MV-4-11 (cell line): ENCODE measurements around the gene ABLIM2.
A peak's percentile ranks its signal among the peaks of the same experiment; 100 is the strongest.

Experiments
- DNase-seq: peaks from one replicate; lab custom pipeline; 2025; lab: John Stamatoyannopoulos, UW

The ABLIM2 gene

GRCh38 chr4:8069102-8069752 lies 89.4 kb downstream of the ABLIM2 start:
- DNase-seq: no peak

- no peak for DNase-seq
These were observed 90.4 kb downstream of the ABLIM2 start for GRCh38 chr4:8067945-8068896.

- DNase-seq: no peak
These were observed 91.2 kb downstream of the ABLIM2 start for GRCh38 chr4:8067274-8067936.

- no peak for DNase-seq
These were observed 92.2 kb downstream of the ABLIM2 start for GRCh38 chr4:8066336-8066931.

GRCh38 chr4:8063974-8064563 lies 94.5 kb downstream of the ABLIM2 start:
- no peak for DNase-seq

- DNase-seq: no peak
These were observed 97.0 kb downstream of the ABLIM2 start for GRCh38 chr4:8061573-8061972.

GRCh38 chr4:8061145-8061544 lies 97.5 kb downstream of the ABLIM2 start:
- no peak for DNase-seq

- DNase-seq: no peak
These were observed 98.0 kb downstream of the ABLIM2 start for GRCh38 chr4:8060632-8061031.

- DNase-seq: no peak
These were observed 100.6 kb downstream of the ABLIM2 start for GRCh38 chr4:8058031-8058479.

GRCh38 chr4:8055206-8055605 lies 103.4 kb downstream of the ABLIM2 start:
- DNase-seq: no peak

- DNase-seq: no peak
These were observed 104.7 kb downstream of the ABLIM2 start for GRCh38 chr4:8053688-8054449.

- DNase-seq: no peak
These were observed 106.4 kb downstream of the ABLIM2 start for GRCh38 chr4:8052160-8052691.

GRCh38 chr4:8051644-8052043 lies 107.0 kb downstream of the ABLIM2 start:
- DNase-seq: no peak

- peak; percentile 14 for DNase-seq
These were observed 107.9 kb downstream of the ABLIM2 start for GRCh38 chr4:8050555-8051206.

- DNase-seq: no peak
These were observed 108.4 kb downstream of the ABLIM2 start for GRCh38 chr4:8050180-8050554.

- no peak for DNase-seq
These were observed 109.5 kb downstream of the ABLIM2 start for GRCh38 chr4:8048856-8049676.

- DNase-seq: no peak
These were observed 110.6 kb downstream of the ABLIM2 start for GRCh38 chr4:8047837-8048678.

- no peak for DNase-seq
These were observed 111.6 kb downstream of the ABLIM2 start for GRCh38 chr4:8046925-8047541.
